Esophagus muscularis mucosa (tissue), 4 donors: ENCODE measurements around the gene SELENOO. TPM values are rescaled to one million over a fixed set of nuclear protein-coding genes. Genes with fewer than 3 reads are reported as not detected.

Source experiments
- DNase-seq: peaks from one replicate; pipeline ENCODE4 v3.0.0-alpha.2; 2017; ENCODE audit errors: extremely low spot score
- H3K27ac ChIP-seq, 4 donors: fragments of 200-600 bp; sonication (generic); replicated peaks in 1 of 4; 1 replicate in 3 of 4; 2 replicates in 1 of 4; pipeline ENCODE4 v1.5.1; 2016 to 2019; ENCODE audit warnings: mild to moderate bottlenecking in 1 of 4
- H3K27me3 ChIP-seq, 4 donors: fragments of 200-600 bp; sonication (generic); one replicate each; pipeline versions ENCODE4 v1.5.1 to v1.6.0; 2016 to 2019
- H3K36me3 ChIP-seq, 4 donors: fragments of 200-600 bp; sonication (generic); one replicate each; pipeline ENCODE4 v1.5.1; 2016 to 2019
- H3K4me1 ChIP-seq, 4 donors: fragments of 200-600 bp; sonication (generic); one replicate each; pipeline ENCODE4 v1.5.1; 2016 to 2019
- H3K4me3 ChIP-seq, 4 donors: fragments of 200-600 bp; sonication (generic); 1 replicate in 2 of 4; 2 replicates in 2 of 4; pipeline ENCODE4 v1.5.1; 2016 to 2019; ENCODE audit warnings: mild to moderate bottlenecking in 4 of 4, moderate library complexity in 1 of 4
- H3K9me3 ChIP-seq, 4 donors: fragments of 200-600 bp; sonication (generic); 1 replicate in 3 of 4; 2 replicates in 1 of 4; pipeline ENCODE4 v1.5.1; 2016 to 2019
- EP300 ChIP-seq: sonication (generic); formaldehyde crosslinking; IDR thresholded peaks from one replicate; pipeline ENCODE4 v1.6.1; 2017; ENCODE audit warnings: antibody characterized with exemption
- POLR2A ChIP-seq: fragments of 450-650 bp; IDR thresholded peaks from one replicate; pipeline ENCODE4 v1.6.1; 2017; ENCODE audit warnings: antibody characterized with exemption, moderate library complexity, mild to moderate bottlenecking, low read depth
- POLR2AphosphoS5 ChIP-seq, 2 donors: sonication (generic); formaldehyde crosslinking; IDR thresholded peaks; one replicate each; pipeline ENCODE4 v1.6.1; 2017; ENCODE audit warnings: antibody characterized with exemption in 2 of 2
- WGBS: methylation state at CpG from one replicate; pipeline ENCODE4 v1.1.5; 2018; 5-methylcytosine and 5-hydroxymethylcytosine counted together
- intact Hi-C: fragments of 100-400 bp; cut with DNase I; formaldehyde crosslinking; loops from one replicate; pipeline ENCODE4 v1.15.1; 2023
- total RNA-seq, 4 donors: library from RNA; depleted of rRNA; stranded (reverse); fragments of >200 nt; gene quantifications; one replicate each; pipeline versions ENCODE4 v1.1.0 to v1.2.1, GENCODE V29; 2016
- TF ChIP-seq, protein P1 (sequence below), 3 experiments: fragments of 200-600 bp in 2 of 3; fragments of 450-650 bp in 1 of 3; sonication (generic) in 2 of 3; IDR thresholded peaks; one replicate each; pipeline ENCODE4 v1.5.1; 2017 to 2019; ENCODE audit warnings: antibody characterized with exemption in 3 of 3, mild to moderate bottlenecking in 2 of 3, moderate library complexity in 1 of 3

The SELENOO gene
- total RNA-seq, 4 donors from 2014 or later, result 22.4 to 41.0 (median 23.0) TPM

DNA sequence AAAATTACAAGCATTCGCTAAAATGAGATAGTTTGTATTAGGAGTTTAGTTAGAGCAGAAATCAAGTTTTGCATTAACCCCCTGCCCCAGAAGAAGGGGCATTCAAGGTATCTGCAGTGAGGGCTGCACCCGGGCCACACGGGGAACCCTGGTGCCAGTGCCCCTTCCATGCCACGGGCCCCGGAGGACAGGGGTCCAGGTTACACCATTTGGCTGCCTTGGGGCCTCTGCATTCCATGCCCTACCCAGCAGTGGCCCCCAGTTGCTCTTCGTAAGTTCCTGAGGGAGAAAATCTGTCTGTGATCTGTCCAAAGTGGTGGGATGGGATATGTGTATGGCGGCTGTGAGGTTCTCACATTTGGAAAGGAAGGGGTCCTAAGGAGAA, 47.1 kb upstream of the SELENOO start:
- H3K27ac ChIP-seq, result no peak overlapping the region
- 94% methylated on average over 7 of the region's 7 CpGs for WGBS
- TF ChIP-seq POLR2A, result no peak
- TF ChIP-seq POLR2AphosphoS5 (IDR thresholded peaks at IDR 0.05), result no peak
- TF ChIP-seq, protein P1, sequence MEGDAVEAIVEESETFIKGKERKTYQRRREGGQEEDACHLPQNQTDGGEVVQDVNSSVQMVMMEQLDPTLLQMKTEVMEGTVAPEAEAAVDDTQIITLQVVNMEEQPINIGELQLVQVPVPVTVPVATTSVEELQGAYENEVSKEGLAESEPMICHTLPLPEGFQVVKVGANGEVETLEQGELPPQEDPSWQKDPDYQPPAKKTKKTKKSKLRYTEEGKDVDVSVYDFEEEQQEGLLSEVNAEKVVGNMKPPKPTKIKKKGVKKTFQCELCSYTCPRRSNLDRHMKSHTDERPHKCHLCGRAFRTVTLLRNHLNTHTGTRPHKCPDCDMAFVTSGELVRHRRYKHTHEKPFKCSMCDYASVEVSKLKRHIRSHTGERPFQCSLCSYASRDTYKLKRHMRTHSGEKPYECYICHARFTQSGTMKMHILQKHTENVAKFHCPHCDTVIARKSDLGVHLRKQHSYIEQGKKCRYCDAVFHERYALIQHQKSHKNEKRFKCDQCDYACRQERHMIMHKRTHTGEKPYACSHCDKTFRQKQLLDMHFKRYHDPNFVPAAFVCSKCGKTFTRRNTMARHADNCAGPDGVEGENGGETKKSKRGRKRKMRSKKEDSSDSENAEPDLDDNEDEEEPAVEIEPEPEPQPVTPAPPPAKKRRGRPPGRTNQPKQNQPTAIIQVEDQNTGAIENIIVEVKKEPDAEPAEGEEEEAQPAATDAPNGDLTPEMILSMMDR (IDR thresholded peaks at IDR 0.05), result no peak
- TF ChIP-seq EP300, result no peak
- DNase-seq, result no peak
- no peaks in the 10 kb centered on the region for H3K27me3 ChIP-seq
- H3K9me3 ChIP-seq, result no peaks in the 10 kb centered on the region
- H3K4me3 ChIP-seq, result no peak overlapping the region
- H3K4me1 ChIP-seq, result no peaks in the 10 kb centered on the region
- intact Hi-C loops, result no loop called here
- no peaks in the 10 kb centered on the region for H3K36me3 ChIP-seq

DNA sequence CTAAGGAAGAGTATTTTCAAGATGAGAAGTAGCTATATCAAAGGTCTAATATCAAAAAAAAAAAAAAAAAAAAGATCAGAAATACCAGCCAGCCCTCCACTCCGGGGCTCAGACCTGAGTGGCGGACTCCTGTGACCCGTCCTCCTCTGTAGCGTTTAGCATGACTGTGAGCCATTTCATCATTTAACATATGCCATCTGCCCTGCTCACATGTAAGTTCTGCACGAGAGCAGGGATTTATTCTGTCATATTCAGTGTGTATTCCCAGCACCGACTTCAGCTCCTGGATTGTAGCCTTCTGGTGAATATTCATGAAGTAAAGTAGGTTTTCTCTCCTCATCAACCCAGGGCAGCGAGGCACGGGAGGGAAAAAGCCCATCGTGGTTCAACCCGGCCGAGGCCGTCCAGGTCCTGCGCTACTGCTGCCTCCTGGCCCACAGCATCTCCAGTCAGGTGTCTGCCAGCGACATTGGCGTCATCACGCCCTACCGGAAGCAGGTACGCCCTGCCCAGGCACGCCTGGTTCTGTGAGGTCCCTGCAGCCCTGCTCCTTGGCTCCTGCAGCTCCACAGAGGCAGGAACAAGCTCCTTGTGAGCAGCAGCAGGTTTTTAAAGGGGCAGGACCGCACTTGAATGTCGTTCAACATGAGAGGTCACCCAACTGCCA, 43.0 kb upstream of the SELENOO start:
- H3K9me3 ChIP-seq, result no peaks in the 10 kb centered on the region
- H3K4me1 ChIP-seq, result no peaks in the 10 kb centered on the region
- no peak for DNase-seq
- peaks cover 0 to 16% (median 0%) of the 10 kb centered on the region in 4 donors for H3K27me3 ChIP-seq
- H3K4me3 ChIP-seq, result no peak overlapping the region
- intact Hi-C loops, result no loop called here
- no peak overlapping the region for H3K27ac ChIP-seq
- TF ChIP-seq POLR2A, result no peak
- TF ChIP-seq, protein P1 (IDR thresholded peaks at IDR 0.05), result no peak
- TF ChIP-seq POLR2AphosphoS5 (IDR thresholded peaks at IDR 0.05), result no peak
- no peak for TF ChIP-seq EP300
- no peaks in the 10 kb centered on the region for H3K36me3 ChIP-seq
- 92% methylated on average over 21 of the region's 21 CpGs for WGBS

DNA sequence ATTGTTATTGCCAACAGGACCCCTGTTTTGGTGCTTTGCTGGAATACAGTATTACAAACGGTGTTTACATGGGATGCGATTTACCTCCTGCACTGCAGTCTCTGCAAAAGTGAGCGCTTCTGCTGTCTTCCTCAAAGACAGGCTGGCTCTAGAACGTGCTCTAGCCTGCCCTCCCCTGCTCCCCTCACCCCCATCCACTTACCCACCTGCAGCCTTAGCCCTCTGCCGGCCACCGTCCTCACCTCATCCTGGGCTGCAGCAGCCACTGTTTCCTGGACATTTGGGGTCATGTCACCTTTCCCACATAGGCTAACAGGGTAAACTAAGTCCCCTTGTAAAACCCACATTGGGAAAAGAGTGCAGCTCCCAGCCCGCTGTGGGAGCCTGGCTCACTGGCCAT, 39.9 kb upstream of the SELENOO start:
- TF ChIP-seq, protein P1 (IDR thresholded peaks at IDR 0.05), result no peak
- TF ChIP-seq POLR2AphosphoS5 (IDR thresholded peaks at IDR 0.05) (no peak), EP300 (no peak), POLR2A (no peak)
- 90% methylated on average over 7 of the region's 7 CpGs for WGBS
- DNase-seq, result no peak
- H3K27ac ChIP-seq, result no peak overlapping the region
- peaks cover 0 to 16% (median 0%) of the 10 kb centered on the region in 4 donors for H3K27me3 ChIP-seq
- intact Hi-C loops, result no loop called here
- H3K4me1 ChIP-seq, result no peaks in the 10 kb centered on the region
- no peaks in the 10 kb centered on the region for H3K36me3 ChIP-seq
- H3K9me3 ChIP-seq, result no peaks in the 10 kb centered on the region
- no peak overlapping the region for H3K4me3 ChIP-seq

DNA sequence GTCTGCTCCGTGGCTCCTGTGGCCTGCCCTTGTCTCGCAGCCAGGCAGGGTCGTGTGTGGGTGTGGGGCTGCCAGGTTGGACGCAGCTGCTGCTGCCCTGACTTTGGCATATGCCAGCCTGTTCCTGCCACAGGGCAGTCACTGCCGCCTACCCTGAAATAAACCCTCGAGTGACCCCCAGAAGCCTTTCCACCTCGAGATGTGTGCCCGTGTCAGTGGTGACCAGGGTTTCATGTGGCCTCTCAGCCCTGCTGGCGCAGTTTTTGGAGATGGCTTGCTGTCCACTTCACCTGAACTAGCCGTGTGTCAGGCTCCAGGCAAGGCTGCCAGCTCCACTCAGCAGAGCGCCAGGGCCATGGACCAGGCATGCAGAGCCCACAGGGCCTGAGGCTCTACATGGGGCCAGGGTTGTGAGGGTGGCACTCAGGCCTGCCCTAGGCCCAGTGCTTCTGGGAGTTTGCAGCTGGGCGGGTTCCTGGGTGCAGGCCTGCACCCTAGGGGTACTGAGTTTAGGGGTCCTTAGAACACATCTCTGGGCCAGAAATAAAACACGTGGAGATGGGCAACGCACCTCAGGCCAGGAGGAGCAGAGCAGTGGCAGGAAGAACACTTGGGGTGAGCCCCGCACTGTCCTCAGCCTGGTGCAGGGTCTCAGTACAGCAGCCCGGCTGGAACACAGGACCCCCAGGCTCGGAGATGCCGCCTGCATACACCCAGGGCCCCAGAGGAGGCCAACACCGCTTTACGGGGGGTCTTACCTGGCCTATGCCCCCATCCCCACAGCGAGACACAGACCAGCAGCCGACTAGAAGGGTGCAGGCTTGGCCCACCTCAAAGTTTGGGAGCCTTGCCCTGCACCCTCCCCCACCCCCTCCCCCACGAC, 39.1 kb upstream of the SELENOO start:
- WGBS, result 86% methylated on average over 18 of the region's 23 CpGs
- Histone ChIP-seq H3K36me3 (no peaks in the 10 kb centered on the region), H3K9me3 (no peaks in the 10 kb centered on the region), H3K4me1 (no peaks in the 10 kb centered on the region), H3K27me3 (peaks cover 0 to 16% (median 0%) of the 10 kb centered on the region in 4 donors), H3K4me3 (no peak overlapping the region), H3K27ac (no peak overlapping the region)
- no peak for DNase-seq
- TF ChIP-seq, protein P1 (IDR thresholded peaks at IDR 0.05), result no peak
- TF ChIP-seq POLR2A, result no peak
- TF ChIP-seq POLR2AphosphoS5 (IDR thresholded peaks at IDR 0.05), result no peak
- no peak for TF ChIP-seq EP300
- intact Hi-C loops, result no loop called here
